ENCODE results near the gene DGKD. TPM values are rescaled to one million over a fixed set of nuclear protein-coding genes. Genes with fewer than 3 reads are reported as not detected.
"Not testable (repeated sequence)": the region's sequence is repeated elsewhere in the genome, so short reads cannot be mapped to it uniquely, and the experiment has no call there.

Gene DGKD
- total and polyA plus RNA-seq, 5 donors from 2014 or later, result 11.3 to 161 (median 11.5) TPM

DNA sequence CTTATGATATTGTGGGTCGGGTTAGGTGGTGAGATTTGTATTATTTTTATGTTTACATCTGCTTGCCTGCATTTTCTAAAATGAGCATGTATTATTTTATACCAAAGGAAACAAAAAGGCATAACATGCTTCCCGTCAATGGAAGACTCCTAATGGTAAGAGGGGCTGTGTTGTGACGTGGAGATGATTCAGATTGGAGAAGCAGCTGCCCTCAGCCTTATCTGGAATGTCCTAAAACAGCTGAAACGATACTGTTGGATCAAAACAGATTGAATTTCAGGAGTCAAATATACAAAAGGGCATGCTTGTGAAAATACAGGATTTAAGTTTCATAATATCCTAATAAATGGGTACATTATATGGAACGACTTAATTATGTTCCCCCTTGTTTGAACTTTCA, 19.0 kb downstream of the DGKD start:
- no peaks in the 10 kb centered on the region for H3K9me3 ChIP-seq (ENCODE audit: control insufficient read depth in 2 of 2, low read length in 2 of 2)
- H3K27me3 ChIP-seq (ENCODE audit: control insufficient read depth, insufficient read depth, low read length), result no peaks in the 10 kb centered on the region
- DNase-seq (no peak), ATAC-seq (ENCODE audit: low read depth in 2 of 2) (no peak)
- H3K4me3 ChIP-seq (ENCODE audit: low read depth, low read length), result no peak overlapping the region
- peaks cover 38% of the 10 kb centered on the region for H3K36me3 Mint-ChIP-seq
- peaks cover 16 to 36% (median 25%) of the 10 kb centered on the region in 4 donors for H3K4me1 Mint-ChIP-seq
- no peak overlapping the region for H3K4me3 Mint-ChIP-seq
- H3K27ac Mint-ChIP-seq, result no peak overlapping the region
- peaks cover 14% of the 10 kb centered on the region for H3K36me3 ChIP-seq (ENCODE audit: control insufficient read depth, insufficient read depth, low read length)
- no peaks in the 10 kb centered on the region for H3K4me1 ChIP-seq (ENCODE audit: control insufficient read depth, insufficient read depth, low read length, poor library complexity, severe bottlenecking)
- H3K27me3 Mint-ChIP-seq, result no peaks in the 10 kb centered on the region
- no peak overlapping the region for H3K27ac ChIP-seq (ENCODE audit: insufficient read depth, low read length, poor library complexity, severe bottlenecking)
- no peaks in the 10 kb centered on the region for H3K9me3 Mint-ChIP-seq

- not testable (repeated sequence) for H3K27ac Mint-ChIP-seq; H3K9me3 Mint-ChIP-seq; H3K4me3 Mint-ChIP-seq; H3K27me3 Mint-ChIP-seq; H3K27me3 ChIP-seq (ENCODE audit: control insufficient read depth, insufficient read depth, low read length); DNase-seq; H3K27ac ChIP-seq (ENCODE audit: insufficient read depth, low read length, poor library complexity, severe bottlenecking); ATAC-seq (ENCODE audit: low read depth in 2 of 2); H3K4me3 ChIP-seq (ENCODE audit: low read depth, low read length); H3K9me3 ChIP-seq (ENCODE audit: control insufficient read depth in 2 of 2, low read length in 2 of 2); H3K4me1 ChIP-seq (ENCODE audit: control insufficient read depth, insufficient read depth, low read length, poor library complexity, severe bottlenecking)
- H3K36me3 Mint-ChIP-seq, result peaks cover 43% of the 10 kb centered on the region
- peaks cover 11 to 37% (median 26%) of the 10 kb centered on the region in 4 donors for H3K4me1 Mint-ChIP-seq
- H3K36me3 ChIP-seq (ENCODE audit: control insufficient read depth, insufficient read depth, low read length), result peaks cover 14% of the 10 kb centered on the region
These were observed 20.5 kb downstream of the DGKD start for GRCh38 chr2:233374776-233375175.

DNA sequence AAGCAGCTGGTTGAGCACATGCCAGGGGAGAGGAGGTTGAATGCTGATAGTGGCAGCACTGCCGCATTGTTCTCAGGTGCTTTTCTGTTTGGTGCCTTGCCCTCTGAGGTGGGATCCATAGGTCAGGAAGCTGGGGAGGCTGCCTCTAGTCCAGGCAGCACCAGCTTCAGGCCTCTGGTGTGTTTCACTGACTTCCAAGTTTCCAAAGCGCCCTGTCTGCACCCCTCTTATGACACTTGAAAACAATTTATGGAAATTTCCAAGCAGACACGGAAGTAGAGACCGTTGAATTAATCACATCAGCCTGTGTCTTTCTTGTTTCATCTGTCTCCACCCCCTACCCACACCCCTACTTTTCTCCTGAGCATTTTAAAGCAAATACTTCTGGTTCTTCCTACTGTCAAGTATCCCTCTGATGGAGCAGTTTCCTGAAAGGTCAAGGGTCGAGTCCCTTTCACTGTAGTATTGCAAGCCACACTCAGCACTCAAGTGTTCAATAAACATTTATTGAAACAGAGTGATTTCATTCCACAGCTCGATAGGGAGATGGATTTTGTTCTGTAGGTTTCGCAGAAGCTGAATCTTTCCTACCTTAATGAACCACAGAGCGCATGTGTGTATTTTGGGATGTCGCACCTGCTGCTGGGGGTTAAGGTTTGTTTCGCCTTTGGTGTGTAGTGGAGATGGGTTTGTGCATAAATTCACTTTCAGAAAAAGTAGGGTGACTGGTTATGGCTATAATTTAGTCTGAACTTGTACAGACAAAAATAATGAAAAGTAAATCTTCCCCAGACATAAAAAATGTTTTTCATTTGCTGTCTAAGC, 21.4 kb downstream of the DGKD start:
- H3K4me1 Mint-ChIP-seq, result peaks cover 11 to 41% (median 34%) of the 10 kb centered on the region in 4 donors
- ATAC-seq (ENCODE audit: low read depth in 2 of 2) (no peak), DNase-seq (no peak)
- H3K4me3 Mint-ChIP-seq, result no peak overlapping the region
- H3K27me3 Mint-ChIP-seq, result no peaks in the 10 kb centered on the region
- no peaks in the 10 kb centered on the region for H3K9me3 Mint-ChIP-seq
- H3K36me3 Mint-ChIP-seq, result peaks cover 47% of the 10 kb centered on the region
- Histone ChIP-seq H3K36me3 (ENCODE audit: control insufficient read depth, insufficient read depth, low read length) (peaks cover 14% of the 10 kb centered on the region), H3K4me1 (ENCODE audit: control insufficient read depth, insufficient read depth, low read length, poor library complexity, severe bottlenecking) (no peaks in the 10 kb centered on the region), H3K27me3 (ENCODE audit: control insufficient read depth, insufficient read depth, low read length) (no peaks in the 10 kb centered on the region), H3K4me3 (ENCODE audit: low read depth, low read length) (no peak overlapping the region), H3K27ac (ENCODE audit: insufficient read depth, low read length, poor library complexity, severe bottlenecking) (no peak overlapping the region), H3K9me3 (ENCODE audit: control insufficient read depth in 2 of 2, low read length in 2 of 2) (no peaks in the 10 kb centered on the region)
- peak overlapping the region in 2 of 3 donors; percentile 39 to 47 for H3K27ac Mint-ChIP-seq

DNA sequence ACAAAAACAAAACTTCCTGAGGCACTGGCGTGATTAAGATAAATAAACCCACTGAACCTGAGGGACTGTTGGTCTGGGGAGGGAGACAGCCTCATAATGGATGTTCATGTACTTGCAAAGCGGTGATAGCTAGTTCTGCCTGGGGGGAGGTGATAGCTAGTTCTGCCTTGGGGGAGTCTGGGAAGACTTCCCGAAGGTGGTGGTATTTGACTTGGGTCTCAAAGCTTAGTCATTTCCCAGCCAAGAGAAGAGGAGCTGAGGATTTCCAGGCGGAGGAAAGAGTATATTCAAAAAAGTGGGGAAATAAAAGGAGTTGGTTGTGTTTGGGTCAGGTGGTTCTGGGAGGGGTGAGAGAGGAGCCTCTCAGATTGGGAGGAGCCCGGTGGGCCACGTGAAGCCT, 24.7 kb downstream of the DGKD start:
- H3K9me3 ChIP-seq (ENCODE audit: control insufficient read depth in 2 of 2, low read length in 2 of 2), result no peaks in the 10 kb centered on the region
- H3K27ac ChIP-seq (ENCODE audit: insufficient read depth, low read length, poor library complexity, severe bottlenecking), result no peak overlapping the region
- DNase-seq (no peak), ATAC-seq (ENCODE audit: low read depth in 2 of 2) (no peak)
- H3K27me3 ChIP-seq (ENCODE audit: control insufficient read depth, insufficient read depth, low read length), result no peaks in the 10 kb centered on the region
- no peaks in the 10 kb centered on the region for H3K4me1 ChIP-seq (ENCODE audit: control insufficient read depth, insufficient read depth, low read length, poor library complexity, severe bottlenecking)
- H3K36me3 ChIP-seq (ENCODE audit: control insufficient read depth, insufficient read depth, low read length), result peaks cover 6% of the 10 kb centered on the region
- H3K4me3 Mint-ChIP-seq, result no peak overlapping the region
- peaks cover 23 to 59% (median 40%) of the 10 kb centered on the region in 4 donors for H3K4me1 Mint-ChIP-seq
- H3K9me3 Mint-ChIP-seq, result no peaks in the 10 kb centered on the region
- H3K27ac Mint-ChIP-seq, result peak overlapping the region in 2 of 3 donors; percentile 77 to 88
- H3K36me3 Mint-ChIP-seq, result peaks cover 38% of the 10 kb centered on the region
- no peak overlapping the region for H3K4me3 ChIP-seq (ENCODE audit: low read depth, low read length)
- no peaks in the 10 kb centered on the region for H3K27me3 Mint-ChIP-seq

GRCh38 chr2:233379441-233379840, 25.1 kb downstream of the DGKD start:
- Mint-ChIP-seq H3K4me1 (peaks cover 23 to 63% (median 44%) of the 10 kb centered on the region in 4 donors), H3K4me3 (no peak overlapping the region), H3K36me3 (peaks cover 42% of the 10 kb centered on the region), H3K27me3 (no peaks in the 10 kb centered on the region), H3K27ac (peak overlapping the region; percentile 77 to 91 (median 88)), H3K9me3 (no peaks in the 10 kb centered on the region)
- H3K36me3 ChIP-seq (ENCODE audit: control insufficient read depth, insufficient read depth, low read length), result peaks cover 6% of the 10 kb centered on the region
- no peaks in the 10 kb centered on the region for H3K27me3 ChIP-seq (ENCODE audit: control insufficient read depth, insufficient read depth, low read length)
- no peak overlapping the region for H3K4me3 ChIP-seq (ENCODE audit: low read depth, low read length)
- ATAC-seq (ENCODE audit: low read depth in 2 of 2) (no peak), DNase-seq (no peak)
- no peaks in the 10 kb centered on the region for H3K9me3 ChIP-seq (ENCODE audit: control insufficient read depth in 2 of 2, low read length in 2 of 2)
- H3K27ac ChIP-seq (ENCODE audit: insufficient read depth, low read length, poor library complexity, severe bottlenecking), result no peak overlapping the region
- peaks cover under 1% of the 10 kb centered on the region for H3K4me1 ChIP-seq (ENCODE audit: control insufficient read depth, insufficient read depth, low read length, poor library complexity, severe bottlenecking)

DNA sequence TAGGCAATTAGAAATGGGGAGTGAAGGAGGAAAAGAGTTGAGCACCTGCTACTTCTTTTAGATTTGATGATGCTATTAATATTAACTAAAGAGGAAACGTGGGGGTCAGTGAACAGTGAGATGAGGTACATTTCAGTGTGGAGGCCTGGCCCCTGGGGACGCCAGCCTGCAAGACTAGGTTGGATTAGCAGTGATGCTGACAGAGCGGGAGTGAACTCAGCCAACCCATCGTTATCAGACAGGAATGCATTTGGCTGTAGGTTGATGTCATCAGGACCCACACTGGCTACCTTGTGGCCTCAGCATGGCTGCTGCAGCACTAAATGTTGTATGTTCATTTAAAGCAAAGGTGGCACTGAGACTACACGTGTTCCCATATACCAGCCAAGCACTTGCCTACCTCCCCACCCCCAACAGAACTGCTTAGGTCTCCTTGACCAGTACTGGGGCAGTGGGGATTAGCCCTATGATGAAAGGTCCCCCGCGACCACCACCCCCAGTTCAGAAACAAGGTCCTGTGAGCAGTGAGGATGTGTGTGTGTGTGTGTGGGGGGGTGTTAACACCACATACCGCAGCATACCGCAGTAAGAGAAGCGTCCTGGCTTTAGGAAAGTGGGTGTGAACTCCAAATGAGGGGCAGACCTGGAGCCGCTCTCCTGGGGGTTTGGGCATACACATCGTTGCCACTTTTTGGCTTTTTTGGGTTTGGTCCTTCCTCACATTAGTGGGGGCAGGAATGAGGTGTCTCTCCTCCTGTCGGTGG, 26.0 kb downstream of the DGKD start:
- Histone ChIP-seq H3K9me3 (ENCODE audit: control insufficient read depth in 2 of 2, low read length in 2 of 2) (no peaks in the 10 kb centered on the region), H3K36me3 (ENCODE audit: control insufficient read depth, insufficient read depth, low read length) (peaks cover 6% of the 10 kb centered on the region), H3K27ac (ENCODE audit: insufficient read depth, low read length, poor library complexity, severe bottlenecking) (no peak overlapping the region), H3K4me3 (ENCODE audit: low read depth, low read length) (no peak overlapping the region), H3K4me1 (ENCODE audit: control insufficient read depth, insufficient read depth, low read length, poor library complexity, severe bottlenecking) (peaks cover 9% of the 10 kb centered on the region), H3K27me3 (ENCODE audit: control insufficient read depth, insufficient read depth, low read length) (no peaks in the 10 kb centered on the region)
- ATAC-seq (ENCODE audit: low read depth in 2 of 2) (no peak), DNase-seq (no peak)
- H3K4me3 Mint-ChIP-seq, result no peak overlapping the region
- H3K4me1 Mint-ChIP-seq, result peaks cover 25 to 71% (median 49%) of the 10 kb centered on the region in 4 donors
- H3K36me3 Mint-ChIP-seq, result peaks cover 41% of the 10 kb centered on the region
- no peaks in the 10 kb centered on the region for H3K27me3 Mint-ChIP-seq
- no peaks in the 10 kb centered on the region for H3K9me3 Mint-ChIP-seq
- peak overlapping the region; percentile 69 to 91 (median 71) for H3K27ac Mint-ChIP-seq

DNA sequence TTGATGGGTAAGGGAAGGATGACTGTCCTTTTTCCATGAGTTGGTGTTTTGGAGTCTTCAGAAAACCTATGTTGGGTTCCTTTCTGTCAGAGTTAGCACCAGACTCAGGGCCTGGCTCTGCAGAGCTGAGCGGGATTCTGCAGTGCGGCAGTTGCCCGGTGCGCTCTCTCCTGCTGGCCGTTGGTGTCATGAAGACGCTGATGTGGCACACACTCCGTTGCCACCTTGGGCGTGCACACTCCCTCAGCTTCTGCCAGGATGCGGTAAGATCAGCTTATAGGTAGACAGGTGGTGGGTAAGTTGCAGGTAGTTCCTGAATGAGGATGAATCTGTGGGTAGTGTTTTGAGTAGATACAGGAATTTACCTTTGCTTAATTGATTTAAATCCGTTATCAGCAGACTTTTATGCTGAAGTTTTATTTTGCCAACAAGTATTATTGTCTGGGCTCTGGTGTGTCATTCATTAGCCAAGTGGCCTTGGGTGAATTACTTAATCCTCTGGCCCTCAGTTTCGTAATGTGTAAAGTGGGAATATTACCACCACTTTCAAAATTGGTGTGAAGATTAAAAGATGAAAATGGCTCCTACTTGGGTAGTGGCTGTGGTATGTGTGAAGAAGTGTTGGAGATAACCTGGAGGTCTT, 26.8 kb downstream of the DGKD start:
- no peak overlapping the region for H3K27ac ChIP-seq (ENCODE audit: insufficient read depth, low read length, poor library complexity, severe bottlenecking)
- no peaks in the 10 kb centered on the region for H3K9me3 ChIP-seq (ENCODE audit: control insufficient read depth in 2 of 2, low read length in 2 of 2)
- ATAC-seq (ENCODE audit: low read depth in 2 of 2), result no peak
- Mint-ChIP-seq H3K4me1 (peaks cover 33 to 74% (median 53%) of the 10 kb centered on the region in 4 donors), H3K27me3 (no peaks in the 10 kb centered on the region), H3K27ac (peak overlapping the region in 2 of 3 donors; percentile 34 to 59), H3K9me3 (no peaks in the 10 kb centered on the region), H3K36me3 (peaks cover 37% of the 10 kb centered on the region), H3K4me3 (no peak overlapping the region)
- H3K4me3 ChIP-seq (ENCODE audit: low read depth, low read length), result no peak overlapping the region
- H3K36me3 ChIP-seq (ENCODE audit: control insufficient read depth, insufficient read depth, low read length), result peaks cover 6% of the 10 kb centered on the region
- DNase-seq, result no peak
- no peaks in the 10 kb centered on the region for H3K27me3 ChIP-seq (ENCODE audit: control insufficient read depth, insufficient read depth, low read length)
- peaks cover 16% of the 10 kb centered on the region for H3K4me1 ChIP-seq (ENCODE audit: control insufficient read depth, insufficient read depth, low read length, poor library complexity, severe bottlenecking)

All from CD4-positive, CD25-positive, alpha-beta regulatory T cell (primary cell).